Measurements from ENCODE around the gene MET.

Gene MET

GRCh38 chr7:116840256-116840655 lies 168.3 kb downstream of the MET start:
- no peak overlapping the region for H3K4me3 ChIP-seq (ENCODE audit: low read depth, low read length)

- no peak overlapping the region for H3K4me3 ChIP-seq (ENCODE audit: low read depth, low read length)
These were observed 170.4 kb downstream of the MET start for GRCh38 chr7:116842371-116842770.

- H3K4me3 ChIP-seq (ENCODE audit: low read depth, low read length) = no peak overlapping the region
These were observed 171.4 kb downstream of the MET start for GRCh38 chr7:116843378-116843777.
